ENCODE data around the gene PJA1. TPM values are rescaled to one million over a fixed set of nuclear protein-coding genes. Genes with fewer than 3 reads are reported as not detected.

PJA1 gene
- total RNA-seq, 1 donor from 2014 or later, result 18.6 TPM

DNA sequence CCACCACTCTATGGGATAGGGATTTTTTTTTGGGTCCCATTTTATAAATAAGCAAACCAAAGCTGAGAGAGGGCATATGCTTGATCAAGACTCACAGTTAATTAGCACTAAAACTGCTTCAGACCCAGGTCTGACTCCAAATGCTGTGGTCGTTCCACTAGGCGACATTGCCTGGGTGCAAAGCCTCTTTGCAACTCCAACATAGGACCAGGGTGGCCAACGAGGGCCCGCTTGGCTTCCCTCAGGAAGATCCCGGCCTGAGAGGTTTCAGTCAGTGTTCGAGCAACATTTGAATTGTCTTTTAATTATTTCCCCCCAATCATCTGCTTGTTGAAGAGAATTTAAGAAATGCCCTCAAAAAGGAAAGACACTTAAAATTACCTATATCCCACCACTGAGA lies 11.2 kb downstream of the PJA1 start:
- POLR2A ChIA-PET, result no interaction called here
- Mint-ChIP-seq H3K27ac (no peak overlapping the region), H3K36me3 (ENCODE audit: low read depth) (no peaks in the 10 kb centered on the region), H3K4me1 (peaks cover 2% of the 10 kb centered on the region), H3K4me3 (no peak overlapping the region), H3K27me3 (no peaks in the 10 kb centered on the region), H3K9me3 (no peaks in the 10 kb centered on the region)
- intact Hi-C loops (cut with micrococcal nuclease), result no loop called here
- CTCF ChIA-PET, result no interaction called here
- no peak for ATAC-seq (ENCODE audit: low read depth)
- DNase-seq, result no peak
- TF ChIP-seq, protein P1, sequence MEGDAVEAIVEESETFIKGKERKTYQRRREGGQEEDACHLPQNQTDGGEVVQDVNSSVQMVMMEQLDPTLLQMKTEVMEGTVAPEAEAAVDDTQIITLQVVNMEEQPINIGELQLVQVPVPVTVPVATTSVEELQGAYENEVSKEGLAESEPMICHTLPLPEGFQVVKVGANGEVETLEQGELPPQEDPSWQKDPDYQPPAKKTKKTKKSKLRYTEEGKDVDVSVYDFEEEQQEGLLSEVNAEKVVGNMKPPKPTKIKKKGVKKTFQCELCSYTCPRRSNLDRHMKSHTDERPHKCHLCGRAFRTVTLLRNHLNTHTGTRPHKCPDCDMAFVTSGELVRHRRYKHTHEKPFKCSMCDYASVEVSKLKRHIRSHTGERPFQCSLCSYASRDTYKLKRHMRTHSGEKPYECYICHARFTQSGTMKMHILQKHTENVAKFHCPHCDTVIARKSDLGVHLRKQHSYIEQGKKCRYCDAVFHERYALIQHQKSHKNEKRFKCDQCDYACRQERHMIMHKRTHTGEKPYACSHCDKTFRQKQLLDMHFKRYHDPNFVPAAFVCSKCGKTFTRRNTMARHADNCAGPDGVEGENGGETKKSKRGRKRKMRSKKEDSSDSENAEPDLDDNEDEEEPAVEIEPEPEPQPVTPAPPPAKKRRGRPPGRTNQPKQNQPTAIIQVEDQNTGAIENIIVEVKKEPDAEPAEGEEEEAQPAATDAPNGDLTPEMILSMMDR (IDR thresholded peaks at IDR 0.05), result no peak

DNA sequence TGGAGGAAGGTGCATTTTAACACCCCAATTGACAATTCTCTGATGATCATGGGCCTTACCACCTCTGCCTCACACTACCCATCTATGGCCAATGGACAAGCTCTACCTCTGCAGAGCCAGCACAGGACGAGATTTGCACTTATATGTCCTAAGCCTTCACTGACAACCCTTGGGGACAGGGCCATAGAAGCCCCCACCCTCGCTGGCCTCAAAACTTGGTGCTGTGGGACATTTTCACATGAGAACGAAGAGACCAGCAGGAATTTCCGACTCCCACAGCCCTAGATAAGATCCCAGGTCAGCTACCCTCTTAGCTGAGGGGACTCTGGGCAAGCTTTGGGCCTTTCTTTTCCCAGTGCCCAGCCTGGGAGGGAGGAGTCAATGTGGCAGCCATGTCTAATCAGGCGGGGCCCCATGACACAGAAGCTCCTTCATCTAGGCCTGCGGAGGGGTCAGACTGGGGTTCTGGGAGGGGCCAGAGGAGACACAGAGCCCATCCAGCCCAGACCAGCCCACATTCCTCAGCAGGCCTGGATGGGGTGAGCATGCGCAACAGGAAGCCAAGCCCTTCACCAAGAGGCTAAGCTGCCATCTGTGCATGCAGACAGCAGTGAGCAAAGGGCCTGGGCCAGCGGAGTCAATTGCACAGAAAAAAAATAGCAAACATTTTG lies 12.1 kb downstream of the PJA1 start:
- no peak overlapping the region for H3K4me3 Mint-ChIP-seq
- H3K4me1 Mint-ChIP-seq, result no peaks in the 10 kb centered on the region
- DNase-seq, result no peak
- no peak for ATAC-seq (ENCODE audit: low read depth)
- H3K9me3 Mint-ChIP-seq, result no peaks in the 10 kb centered on the region
- ChIA-PET POLR2A (interaction anchor here (0.6 kb wide), 1 partner anchor 12 kb away, joined by 4 read pairs; the partner anchor contains the start of gene PJA1), CTCF (no interaction called here)
- H3K27me3 Mint-ChIP-seq, result no peaks in the 10 kb centered on the region
- TF ChIP-seq, protein P1 (IDR thresholded peaks at IDR 0.05), result no peak
- no peaks in the 10 kb centered on the region for H3K36me3 Mint-ChIP-seq (ENCODE audit: low read depth)
- intact Hi-C loops (cut with micrococcal nuclease), result no loop called here
- H3K27ac Mint-ChIP-seq, result no peak overlapping the region

DNA sequence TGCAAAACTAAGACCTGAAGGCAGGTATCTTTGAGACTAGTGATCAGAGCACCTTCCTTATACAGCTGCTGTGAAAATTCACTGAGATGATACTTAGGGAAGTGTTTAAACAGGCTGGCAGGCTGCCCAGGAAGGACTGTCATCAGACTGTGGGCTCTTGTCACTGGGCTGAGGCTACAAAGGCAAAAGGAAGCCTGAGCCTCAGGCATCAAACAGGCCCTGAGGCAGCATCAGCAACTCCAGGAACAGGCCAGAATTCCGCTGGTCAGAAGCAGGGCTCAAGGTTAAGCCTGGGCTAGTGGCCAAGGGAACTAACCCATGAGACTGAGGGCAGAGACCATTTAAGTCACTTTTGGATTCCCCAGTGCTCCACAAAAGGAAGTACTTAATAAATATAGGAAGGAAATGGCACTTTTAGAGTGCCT lies 12.8 kb downstream of the PJA1 start:
- CTCF ChIA-PET, result no interaction called here
- POLR2A ChIA-PET, result interaction anchor here (0.6 kb wide), 1 partner anchor 13 kb away, joined by 4 read pairs; the partner anchor contains the start of gene PJA1
- H3K27me3 Mint-ChIP-seq, result no peaks in the 10 kb centered on the region
- DNase-seq, result no peak
- H3K36me3 Mint-ChIP-seq (ENCODE audit: low read depth), result no peaks in the 10 kb centered on the region
- H3K9me3 Mint-ChIP-seq, result no peaks in the 10 kb centered on the region
- intact Hi-C loops (cut with micrococcal nuclease), result no loop called here
- H3K27ac Mint-ChIP-seq, result no peak overlapping the region
- TF ChIP-seq, protein P1 (IDR thresholded peaks at IDR 0.05), result no peak
- no peaks in the 10 kb centered on the region for H3K4me1 Mint-ChIP-seq
- ATAC-seq (ENCODE audit: low read depth), result no peak
- no peak overlapping the region for H3K4me3 Mint-ChIP-seq

DNA sequence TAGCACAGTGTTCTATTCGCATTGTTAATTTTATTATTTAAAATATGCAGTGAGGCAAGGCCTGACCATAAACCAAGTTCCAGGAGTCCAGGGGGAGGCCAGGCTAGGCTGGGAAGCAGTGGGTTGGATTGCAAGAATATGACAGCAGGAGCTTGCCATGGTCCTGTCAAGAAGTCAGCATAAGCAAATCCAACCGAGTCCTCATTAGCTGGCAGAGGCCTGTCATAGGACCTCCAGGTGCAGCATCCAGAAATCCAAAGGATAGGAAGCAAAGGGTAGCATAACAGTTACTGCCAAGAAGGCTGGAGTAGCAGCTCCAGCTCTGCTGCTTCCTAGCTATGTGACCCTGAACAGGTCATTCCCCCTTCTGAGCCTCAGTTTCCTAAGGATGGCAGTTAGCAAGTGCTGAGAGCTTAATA lies 13.4 kb downstream of the PJA1 start:
- H3K36me3 Mint-ChIP-seq (ENCODE audit: low read depth), result no peaks in the 10 kb centered on the region
- TF ChIP-seq, protein P1 (IDR thresholded peaks at IDR 0.05), result no peak
- H3K27ac Mint-ChIP-seq, result no peak overlapping the region
- H3K4me3 Mint-ChIP-seq, result no peak overlapping the region
- ChIA-PET POLR2A (no interaction called here), CTCF (no interaction called here)
- ATAC-seq (ENCODE audit: low read depth) (no peak), DNase-seq (no peak)
- no peaks in the 10 kb centered on the region for H3K9me3 Mint-ChIP-seq
- intact Hi-C loops (cut with micrococcal nuclease), result no loop called here
- H3K27me3 Mint-ChIP-seq, result no peaks in the 10 kb centered on the region
- H3K4me1 Mint-ChIP-seq, result no peaks in the 10 kb centered on the region

DNA sequence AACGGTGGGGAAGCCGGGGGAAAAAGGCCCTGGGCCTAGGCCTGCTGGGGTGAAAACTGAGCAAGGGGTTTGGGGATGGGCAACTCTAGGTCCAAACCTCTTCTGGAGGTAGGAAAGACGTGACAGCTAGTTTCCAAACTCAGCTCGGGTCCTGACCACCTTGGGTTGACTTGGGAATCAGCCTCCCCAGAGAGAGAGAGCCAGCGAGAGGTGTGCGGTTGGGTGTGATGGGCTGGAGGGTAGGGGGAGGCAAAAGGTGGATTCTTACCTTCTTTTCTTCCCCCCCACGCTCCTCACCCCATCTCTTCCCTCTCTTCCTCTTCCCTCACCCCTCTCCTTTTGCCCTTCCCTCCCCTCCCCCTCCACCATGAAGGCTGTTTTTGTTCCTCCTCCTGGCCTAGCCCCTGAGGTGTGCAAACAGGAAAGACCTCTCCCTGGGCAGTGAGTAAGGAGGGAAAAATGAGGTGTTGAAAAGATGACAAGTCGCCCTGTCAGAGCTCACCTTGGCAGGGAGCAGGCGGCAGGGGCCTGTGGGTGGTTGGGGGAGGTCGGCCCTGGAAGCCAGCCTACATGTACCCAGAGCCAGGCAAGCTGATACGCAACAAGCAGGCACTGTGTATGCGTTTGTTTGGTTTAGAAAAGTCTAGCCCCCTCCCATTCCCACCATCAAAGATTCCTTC lies 14.8 kb downstream of the PJA1 start:
- H3K4me3 Mint-ChIP-seq, result no peak overlapping the region
- CTCF ChIA-PET, result no interaction called here
- ATAC-seq (ENCODE audit: low read depth) (no peak), DNase-seq (no peak)
- TF ChIP-seq, protein P1 (IDR thresholded peaks at IDR 0.05), result no peak
- no peak overlapping the region for H3K27ac Mint-ChIP-seq
- no peaks in the 10 kb centered on the region for H3K9me3 Mint-ChIP-seq
- H3K36me3 Mint-ChIP-seq (ENCODE audit: low read depth), result no peaks in the 10 kb centered on the region
- POLR2A ChIA-PET, result no interaction called here
- intact Hi-C loops (cut with micrococcal nuclease), result no loop called here
- H3K27me3 Mint-ChIP-seq, result no peaks in the 10 kb centered on the region
- no peaks in the 10 kb centered on the region for H3K4me1 Mint-ChIP-seq

Measured in activated B cell treated with CpG ODN at 0.5 μM for 24 hours (primary cell).